ENCODE data around the gene EXOC7.

The EXOC7 gene, protein sequence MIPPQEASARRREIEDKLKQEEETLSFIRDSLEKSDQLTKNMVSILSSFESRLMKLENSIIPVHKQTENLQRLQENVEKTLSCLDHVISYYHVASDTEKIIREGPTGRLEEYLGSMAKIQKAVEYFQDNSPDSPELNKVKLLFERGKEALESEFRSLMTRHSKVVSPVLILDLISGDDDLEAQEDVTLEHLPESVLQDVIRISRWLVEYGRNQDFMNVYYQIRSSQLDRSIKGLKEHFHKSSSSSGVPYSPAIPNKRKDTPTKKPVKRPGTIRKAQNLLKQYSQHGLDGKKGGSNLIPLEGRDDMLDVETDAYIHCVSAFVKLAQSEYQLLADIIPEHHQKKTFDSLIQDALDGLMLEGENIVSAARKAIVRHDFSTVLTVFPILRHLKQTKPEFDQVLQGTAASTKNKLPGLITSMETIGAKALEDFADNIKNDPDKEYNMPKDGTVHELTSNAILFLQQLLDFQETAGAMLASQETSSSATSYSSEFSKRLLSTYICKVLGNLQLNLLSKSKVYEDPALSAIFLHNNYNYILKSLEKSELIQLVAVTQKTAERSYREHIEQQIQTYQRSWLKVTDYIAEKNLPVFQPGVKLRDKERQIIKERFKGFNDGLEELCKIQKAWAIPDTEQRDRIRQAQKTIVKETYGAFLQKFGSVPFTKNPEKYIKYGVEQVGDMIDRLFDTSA

DNA sequence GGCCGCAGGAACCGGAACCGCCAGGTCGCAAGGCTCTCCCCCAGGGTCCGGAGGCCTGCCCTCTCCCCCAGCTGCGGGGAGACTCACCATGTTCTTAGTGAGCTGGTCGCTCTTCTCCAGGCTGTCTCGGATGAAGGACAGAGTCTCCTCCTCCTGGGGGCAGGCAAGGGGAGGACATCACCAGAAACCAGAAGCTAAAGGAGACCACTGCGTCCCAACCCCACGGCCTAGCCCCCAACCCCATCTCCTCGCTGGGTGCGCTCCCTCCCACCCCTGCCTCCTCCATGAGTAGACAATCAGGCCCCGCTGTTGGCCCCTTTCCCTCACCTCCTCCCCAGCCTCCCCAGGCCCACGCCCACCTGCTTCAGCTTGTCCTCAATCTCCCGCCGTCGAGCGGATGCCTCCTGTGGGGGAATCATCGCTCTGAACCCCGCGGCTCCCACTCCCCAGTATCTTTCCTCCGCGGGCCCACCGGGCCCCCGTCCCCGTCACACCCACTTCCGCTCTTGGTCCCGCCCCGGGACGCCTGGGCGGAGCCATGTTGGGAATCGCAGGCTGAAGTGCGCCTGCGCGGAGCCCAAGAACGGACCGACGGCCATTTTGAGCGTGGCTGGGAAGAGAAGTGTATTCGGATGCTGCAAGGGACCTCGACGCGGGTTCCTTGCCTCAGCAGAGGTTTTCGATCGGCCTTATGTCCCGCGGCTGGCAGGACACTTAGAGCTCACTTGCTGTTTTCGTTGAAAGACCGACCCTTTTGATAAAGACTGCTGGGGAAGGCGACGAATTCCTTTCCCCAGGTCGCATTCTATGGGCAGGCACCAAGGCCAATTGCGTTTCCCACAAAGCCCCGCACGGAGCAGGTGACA lies at the start of gene EXOC7:
EXOC7 (minus strand) TSS at position 514 of the 866 bp plus-strand sequence; CDS start at position 419, 95 bp downstream.
- DNase-seq = peak; percentile 96

DNA sequence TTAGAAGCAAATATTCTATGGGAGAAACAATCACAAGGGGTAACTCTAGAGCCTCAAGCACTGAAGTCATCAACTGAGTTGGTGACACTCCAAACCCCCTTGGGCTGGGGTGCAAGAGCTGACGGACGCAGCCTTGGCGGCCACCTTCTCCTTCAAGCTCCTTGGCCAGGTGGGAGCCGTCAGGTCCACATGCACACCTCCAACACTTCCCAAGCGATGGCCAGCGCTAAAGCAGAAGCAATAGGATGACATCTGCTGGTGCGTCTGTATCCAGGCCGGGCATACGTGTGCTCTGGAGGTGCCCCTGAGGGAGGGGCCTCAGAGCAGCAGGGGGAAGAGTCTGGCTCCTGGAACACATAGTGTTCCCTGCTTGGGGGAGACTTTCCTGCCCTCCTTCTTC lies 49.6 kb upstream of the EXOC7 start:
- no peak for DNase-seq

DNA sequence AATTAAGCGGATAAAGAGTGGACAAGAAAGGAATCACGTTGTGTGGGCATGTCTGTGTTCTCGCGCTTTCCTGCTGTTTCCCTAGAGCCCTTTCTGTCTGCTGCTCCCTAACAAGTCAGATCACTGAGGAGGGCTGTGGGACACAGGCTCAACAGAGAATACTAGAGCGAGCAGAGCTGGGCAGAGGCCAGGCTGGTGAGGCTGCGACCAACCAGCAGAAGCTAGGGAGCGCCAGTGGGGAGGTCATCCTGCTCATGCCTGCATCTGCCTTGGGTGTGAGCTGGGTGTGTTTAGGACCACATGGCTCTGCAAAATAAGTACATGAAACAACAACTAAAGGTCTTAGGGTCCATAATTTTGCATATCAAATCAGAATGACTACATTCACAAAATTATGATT lies 49.0 kb upstream of the EXOC7 start:
- DNase-seq = no peak

DNA sequence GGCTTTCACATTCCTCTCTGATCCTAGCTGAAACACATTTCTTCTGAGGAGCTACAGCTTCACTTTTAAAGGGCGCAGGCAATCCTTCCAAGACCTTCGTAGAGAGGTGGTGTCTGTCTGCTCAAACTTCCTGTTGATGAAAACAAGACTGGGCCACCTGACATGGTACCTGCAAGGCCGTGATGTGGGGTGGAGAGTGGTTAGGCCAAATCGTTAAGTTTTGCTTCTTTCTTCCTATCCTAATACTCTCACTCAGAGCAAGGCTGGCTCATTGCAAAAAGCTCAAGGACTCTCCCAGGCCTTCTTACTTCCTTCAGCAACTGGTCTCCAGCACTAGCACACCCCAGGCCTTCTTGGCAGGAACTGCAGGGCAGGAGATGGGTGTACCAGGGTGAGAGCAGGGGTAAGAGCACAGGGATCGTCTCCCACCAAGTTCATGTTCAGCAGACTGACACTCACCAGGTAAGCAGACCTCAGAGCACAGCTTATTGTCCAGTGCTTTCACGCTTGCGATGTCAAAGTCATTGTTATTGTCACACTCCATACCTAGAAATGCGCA lies 48.4 kb upstream of the EXOC7 start:
- DNase-seq = no peak

DNA sequence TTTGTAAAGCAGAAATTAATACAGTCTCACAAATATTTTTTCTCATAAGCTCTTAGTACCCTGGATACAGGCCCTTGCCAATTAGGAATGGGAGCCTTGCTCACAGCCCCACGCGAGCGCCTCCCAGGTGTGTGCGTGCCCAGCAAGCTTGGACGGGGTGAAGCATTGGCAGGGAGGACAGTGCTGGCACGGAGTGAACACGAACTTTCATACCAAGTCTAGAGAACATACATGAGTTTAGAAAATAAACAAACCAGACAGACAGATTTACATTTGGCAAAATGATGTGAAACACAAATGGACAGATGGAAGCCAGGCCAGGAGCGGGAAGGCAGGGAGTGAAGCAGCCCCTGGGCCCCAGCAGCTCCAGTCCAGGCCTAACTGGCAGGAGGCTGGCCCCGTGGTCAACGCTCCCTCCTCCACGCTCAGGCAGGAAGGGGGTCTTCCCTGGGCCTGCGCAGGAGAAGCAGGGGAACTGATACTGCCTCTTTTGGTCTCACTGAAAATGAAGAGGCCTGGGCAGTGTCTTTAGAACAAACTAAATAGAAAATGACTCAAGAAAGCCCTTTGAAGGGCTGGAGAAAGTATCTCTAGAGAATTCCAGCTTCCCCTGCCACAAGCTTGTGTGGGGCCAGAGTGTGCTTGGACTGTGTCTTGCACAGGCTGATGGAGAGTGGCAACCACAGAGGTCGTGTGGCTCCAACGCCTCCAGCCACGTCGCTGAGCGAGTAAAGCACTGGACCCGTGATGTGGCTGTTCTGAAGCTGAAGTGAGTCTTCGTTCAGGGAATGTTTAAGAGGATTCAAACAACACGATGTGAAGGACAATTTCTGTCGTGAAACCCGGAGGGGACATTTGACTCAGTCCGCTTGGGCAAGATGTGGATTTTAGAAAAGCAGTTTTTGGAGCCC lies 47.4 kb upstream of the EXOC7 start:
- DNase-seq = no peak

DNA sequence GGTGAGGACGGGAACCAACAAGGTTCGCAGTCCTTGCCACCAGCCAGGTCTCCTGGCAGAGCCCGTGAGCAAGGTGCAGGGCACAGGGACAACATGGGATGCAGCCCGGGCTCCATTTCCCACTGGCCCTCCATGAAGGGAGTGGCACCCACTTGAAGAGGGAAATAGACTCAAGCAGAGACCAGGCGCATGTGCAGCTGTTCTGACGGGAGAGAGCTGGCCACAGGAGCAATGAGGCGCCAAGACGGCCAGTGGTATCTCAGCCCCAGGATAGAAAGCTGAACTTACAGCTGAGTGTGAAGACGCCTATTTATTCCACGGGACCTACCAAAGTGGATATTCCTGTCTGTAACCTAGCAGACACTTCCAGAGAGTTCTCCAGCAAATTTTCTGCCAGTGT lies 45.6 kb upstream of the EXOC7 start:
- no peak for DNase-seq

DNA sequence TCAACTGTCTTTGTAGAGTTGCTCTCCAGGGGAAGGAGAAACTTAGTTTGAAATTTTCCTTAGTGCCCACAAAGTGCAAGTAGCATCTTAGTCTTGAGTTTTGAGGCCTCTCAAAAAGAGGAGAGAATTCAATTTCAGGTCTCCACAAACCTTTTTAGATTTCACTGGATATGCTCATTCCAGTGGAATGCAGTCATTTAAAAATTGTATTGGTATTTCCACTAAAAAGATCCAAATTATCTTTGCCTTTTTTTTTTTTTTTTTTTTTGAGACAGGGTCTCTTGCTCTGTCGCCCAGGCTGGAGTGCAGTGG lies 44.4 kb upstream of the EXOC7 start:
- DNase-seq = no peak

DNA sequence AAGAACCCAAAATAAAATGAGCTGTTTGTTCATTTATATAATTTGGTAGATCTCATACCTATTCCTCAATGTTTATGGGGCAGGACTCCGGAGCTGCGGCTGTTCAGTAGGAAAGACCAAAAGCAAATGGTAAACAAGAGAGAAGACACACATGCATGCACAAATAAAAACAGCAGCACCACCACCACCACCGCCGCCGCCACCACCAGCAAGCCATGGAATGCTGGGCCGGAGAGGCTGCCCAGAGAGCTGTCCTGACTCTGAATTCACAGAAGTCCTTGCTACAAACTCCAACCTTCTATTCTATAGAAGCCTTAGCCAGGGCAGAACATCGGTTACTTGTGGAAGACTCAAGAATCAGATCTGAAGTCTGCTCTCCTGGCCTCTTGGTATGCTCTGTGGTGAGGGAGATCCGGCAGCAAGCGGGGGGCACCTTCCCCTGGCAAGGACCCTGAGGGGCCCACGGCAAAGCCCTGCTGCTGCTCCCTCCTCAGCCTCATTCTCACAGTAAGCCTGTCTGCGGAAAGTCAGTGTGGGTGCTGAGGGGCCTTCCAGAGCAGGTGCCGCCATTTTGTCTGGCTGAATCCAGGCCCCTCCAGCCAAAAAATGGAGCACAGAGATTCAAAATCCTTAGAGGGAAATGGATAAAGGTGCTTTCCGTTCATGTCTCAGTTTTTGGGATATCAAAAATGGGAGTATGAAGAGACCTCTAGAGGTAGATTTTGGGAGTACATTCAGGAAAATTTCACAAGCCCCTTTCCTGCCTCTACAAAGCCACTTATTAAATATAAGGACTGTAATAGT lies 43.8 kb upstream of the EXOC7 start:
- no peak for DNase-seq

DNA sequence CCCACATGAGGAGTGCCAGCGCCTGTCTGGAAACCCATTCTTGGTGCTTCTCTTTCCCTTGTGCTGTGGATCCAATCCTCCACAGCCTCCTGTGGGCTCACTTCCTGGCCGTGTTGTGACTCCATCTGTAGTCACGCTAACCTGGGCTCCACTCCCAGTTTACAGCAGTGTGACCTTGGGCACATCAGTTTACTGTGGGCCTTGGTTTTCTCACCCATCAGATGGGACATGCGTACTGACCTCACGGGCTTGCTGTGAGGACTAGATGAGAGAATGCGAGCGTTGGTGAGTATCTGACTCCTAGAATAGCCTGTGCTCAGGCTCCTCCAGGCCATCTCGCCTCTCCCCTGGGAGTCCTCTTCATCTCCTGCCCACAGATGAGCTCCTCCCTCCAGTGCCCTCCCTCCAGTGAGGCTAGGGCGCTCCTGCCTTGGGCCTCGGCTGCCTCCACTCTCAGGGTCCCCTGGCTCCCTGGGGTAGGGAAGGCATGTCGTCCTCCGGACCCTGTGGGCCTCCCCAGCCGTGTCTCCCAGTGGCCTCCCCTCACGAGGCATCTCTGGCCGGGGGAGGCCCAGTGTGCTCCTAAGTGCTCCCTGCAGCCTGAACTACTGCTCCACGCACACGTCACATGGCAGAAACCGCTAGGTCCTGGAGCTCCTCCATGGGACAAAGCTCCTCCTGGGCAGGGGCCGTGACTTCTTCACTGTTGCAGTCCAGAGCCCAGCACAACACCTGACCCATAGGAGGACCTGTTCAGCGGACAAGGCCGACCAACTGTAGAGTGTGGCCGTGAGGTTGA lies 42.7 kb upstream of the EXOC7 start:
- no peak for DNase-seq

DNA sequence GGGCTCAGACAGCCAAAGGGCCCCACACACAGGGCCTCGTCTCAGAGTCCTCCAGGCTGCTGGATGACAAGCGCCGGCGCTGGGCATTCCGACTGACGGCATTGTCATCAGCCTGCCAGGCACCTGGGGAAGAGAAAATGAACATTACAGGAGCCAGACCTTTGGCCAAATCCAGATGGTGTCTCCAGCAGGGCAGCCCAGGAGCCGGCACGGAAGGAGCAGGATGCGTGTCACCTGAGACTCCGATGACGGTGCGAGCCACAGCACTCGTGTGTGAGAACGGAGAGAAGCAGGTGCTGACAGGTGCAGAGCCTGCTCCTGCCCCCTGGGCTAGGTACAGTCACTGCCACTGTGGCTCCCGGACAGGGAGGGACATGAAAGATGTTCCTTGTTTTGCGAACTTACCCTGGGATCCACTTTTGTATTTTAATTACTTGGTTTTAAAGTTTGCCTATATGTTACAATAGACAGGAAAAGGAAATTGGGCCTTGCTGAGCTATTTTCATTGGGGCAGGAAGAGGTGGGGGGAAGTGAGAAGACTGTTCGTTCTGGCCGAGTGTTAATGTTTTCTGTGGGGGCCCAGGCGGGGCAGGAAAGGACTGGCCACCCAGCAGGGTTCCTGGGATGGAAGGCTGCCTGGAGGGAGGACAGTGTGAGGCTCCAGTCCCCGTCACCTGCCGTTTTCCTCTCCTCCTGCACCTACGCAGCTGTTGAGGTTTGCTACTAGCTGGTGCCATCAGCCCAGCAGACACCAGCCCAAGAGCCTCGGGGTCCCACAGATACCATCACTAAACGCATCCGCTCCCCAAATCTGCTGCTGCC lies 41.9 kb upstream of the EXOC7 start:
- peak; percentile 58 for DNase-seq

DNA sequence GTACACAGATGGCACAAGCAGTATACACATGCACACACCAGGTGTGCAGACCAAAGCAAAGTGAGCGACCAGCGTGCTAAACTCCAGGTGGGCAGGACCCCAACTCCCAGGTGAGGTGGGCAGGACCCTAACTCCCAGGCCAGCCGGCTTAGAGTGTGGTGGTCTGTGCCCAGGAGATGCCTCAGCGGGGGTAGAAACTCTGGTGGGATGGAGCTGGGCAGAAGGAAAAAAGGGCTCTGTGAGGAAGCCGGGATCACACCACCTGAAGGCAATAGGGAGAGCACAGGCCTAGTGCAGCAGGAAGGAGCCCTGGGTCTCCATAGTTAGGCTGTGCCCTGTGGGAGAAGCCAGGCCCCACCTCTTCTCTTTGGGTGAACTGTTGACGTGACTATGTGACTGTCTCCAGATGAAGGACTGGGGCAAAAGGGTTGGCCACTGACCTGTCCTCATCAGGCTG lies 39.0 kb upstream of the EXOC7 start:
- DNase-seq = no peak

DNA sequence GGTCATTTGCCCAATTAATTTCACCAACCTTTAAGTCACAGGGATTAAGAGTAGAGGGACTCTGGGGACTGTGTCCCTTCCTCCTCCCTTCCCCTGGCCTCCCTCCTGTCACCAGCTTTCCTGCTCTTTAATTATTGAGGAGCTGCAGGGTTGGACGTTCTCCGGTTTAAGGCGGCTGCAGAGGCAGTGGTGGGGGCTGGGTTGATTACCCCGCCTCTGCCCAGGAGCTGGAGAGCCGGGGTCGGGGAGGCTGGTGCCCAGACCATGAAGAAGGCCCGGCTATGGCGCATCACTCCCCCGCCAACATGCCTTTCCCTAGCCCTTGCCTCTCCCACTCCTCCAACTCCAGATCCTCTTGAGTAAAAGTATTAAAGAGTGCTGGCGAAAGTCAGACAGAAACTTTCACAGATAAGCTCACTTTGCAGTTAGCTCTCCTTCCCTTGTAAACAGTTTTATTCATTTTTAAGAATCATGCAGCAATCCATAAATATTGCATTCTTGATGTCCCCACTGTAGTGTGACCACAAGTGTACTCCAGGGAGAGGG lies 38.5 kb upstream of the EXOC7 start:
- no peak for DNase-seq

DNA sequence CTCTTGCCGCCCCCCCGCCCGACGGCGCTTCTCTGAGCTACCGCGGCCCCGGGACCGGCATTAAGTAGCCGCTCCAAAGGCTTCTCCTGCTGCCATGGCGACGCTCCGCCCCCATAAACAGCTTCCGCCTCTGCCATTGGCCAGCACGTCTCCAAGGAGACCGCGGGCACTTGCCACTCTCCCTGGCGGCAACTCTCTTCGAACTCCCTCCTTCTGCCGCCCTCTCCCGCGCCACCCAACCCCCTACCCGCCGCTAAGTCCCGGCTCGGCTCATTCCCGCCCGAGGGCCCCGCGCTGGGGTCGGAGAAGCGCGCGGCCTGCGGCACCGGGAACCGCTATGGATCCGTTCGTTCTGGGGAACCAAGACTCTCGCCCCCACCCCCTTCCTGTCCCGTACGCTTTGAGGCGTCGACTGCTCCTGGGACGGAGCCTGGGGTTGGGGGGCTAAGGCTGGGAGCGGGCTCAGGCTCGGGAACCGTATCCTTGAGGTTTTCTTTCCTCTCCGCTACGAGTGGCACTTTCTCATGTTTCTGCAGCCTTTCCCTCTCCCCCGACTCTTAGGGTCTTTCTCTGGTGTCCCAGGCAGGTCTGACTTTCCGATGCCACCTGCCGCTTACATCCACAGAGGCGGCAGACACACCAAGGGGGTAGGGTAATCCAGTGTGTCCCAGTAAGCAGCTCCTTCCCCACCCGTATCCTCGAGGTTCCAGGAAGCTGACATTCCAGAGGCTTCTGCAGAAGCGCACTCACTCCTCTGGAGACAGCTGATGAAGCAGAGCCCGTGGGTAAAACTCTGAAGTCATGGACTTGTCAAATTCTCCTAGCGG lies 37.8 kb upstream of the EXOC7 start, which contains the start of gene FOXJ1:
FOXJ1 (minus strand) TSS at position 34 of the 827 bp plus-strand sequence. CDS start 850 bp downstream, outside the sequence.
- DNase-seq = peak; percentile 90

DNA sequence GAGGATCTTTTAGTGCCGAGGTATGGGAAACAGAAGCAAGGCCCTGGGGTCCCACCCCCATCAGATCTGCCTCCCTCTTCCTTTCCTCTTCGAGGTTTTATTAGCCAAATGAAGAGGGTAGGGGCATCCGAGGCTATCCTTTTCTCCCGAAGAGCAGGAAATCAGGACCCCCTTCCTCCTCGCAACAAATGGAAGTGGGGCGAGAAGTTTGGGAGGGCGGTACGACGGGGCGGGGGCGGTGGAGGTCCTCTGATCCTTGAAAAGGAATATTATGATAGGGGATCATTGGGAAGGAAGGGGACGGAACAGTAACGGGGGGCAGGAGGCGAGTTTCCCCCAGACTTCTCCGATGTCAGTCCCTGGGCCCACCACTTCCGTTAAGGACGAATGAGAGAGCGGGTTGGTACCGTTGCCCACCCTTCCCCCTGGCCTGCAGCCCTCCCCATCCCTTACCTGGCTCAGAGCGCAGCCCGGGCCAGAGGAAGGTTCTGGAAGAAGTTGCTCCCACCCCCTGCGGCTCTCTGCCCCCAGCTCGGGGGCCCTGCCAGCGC lies 37.1 kb upstream of the EXOC7 start:
- DNase-seq = no peak

DNA sequence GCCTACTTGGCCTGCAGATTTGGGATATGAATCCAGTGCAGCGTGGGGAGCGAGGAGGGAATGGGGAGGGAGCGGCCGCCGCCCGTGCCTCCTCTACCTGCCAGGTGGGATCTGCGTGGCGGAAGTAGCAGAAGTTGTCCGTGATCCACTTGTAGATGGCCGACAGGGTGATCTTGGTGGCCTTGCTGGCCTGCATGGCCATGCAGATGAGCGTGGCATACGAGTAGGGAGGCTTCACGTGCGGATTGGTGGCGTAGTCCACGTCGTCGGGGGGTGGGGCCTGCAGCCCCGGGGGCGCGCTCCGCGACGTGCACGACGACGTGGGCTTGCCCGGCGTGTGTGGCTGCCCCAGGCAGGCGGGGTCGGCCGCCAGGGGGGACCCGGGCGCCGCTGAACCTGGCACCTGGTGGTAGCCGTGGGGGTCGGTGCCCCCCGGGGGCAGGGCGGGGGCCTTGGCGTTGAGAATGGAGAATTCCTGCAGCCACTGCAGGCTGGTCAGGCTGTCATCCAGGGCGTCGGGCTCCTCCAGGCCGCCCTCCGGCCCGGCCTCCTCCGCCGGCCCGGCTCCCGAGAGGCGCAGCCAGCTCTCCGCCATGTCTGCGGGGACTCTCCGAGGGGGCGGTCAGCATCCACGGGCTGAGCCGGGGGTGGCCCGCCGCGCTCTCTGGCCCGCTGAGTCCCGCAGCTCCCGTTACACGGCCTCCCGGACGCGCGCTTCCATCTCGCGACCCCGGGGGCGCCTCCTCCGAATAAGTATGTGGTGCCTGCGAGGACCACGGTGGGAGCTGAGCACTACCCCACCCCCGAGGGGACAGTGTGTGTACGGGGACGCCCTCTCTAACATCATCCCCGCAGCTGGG lies 36.4 kb upstream of the EXOC7 start:
- DNase-seq = peak; percentile 51

DNA sequence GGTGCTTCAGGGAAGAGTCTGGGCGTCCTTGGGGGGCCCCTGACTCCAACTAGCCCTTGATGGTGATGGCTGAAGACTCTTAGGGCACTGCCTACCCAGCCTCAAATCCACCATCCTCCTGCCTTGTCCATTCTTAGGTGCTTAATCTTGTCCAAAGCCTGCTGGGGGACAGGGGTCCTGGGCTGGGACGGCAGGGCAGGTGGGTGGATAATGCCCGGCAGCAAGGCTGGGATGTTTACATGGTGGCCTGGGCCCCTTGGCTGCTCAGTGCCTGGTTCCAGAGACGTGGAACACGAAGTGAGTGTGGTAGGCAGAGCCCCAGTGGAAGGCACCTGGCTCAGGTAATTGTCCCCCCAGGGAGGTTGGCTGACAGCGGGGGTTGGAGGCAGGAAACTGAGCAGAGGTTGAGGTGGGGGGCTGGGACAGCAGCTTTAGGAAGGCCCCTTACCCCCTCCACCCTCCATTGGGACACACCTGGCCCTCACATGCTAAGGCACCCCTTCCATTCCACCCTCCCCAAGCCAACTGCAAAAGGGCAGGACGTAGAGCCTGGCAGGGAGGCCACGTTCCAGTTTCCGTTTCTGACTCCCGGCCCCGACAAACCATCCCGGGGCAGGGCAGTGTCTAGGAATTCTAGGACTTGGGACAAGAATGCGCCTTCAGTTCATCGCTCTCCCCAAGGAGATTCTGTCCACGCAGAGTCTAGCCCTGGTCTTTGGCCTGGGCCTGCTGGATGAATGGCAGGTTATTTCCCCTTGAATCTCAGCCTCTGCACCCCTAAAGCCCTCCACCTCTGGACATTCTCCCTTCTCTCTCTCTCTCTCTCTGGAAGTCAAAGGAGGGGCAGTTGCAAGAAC lies 35.5 kb upstream of the EXOC7 start:
- no peak for DNase-seq

Data from activated CD4-positive, CD25-positive, alpha-beta regulatory T cell treated with anti-CD3 and anti-CD28 coated beads, Interleukin-2, amount 50 U/mL, for 72 hours (primary cell).